HEK293 (cell line): ENCODE results near the gene SRP14.

Experiments used
- BCL11A ChIP-seq: fragments of 450-650 bp; formaldehyde crosslinking; IDR thresholded peaks from 2 replicates; pipeline ENCODE4 v1.5.1; 2016; ENCODE audit warnings: low read depth, missing biosample characterization, missing genetic modification characterization
- EGR2 ChIP-seq: fragments of 450-650 bp; formaldehyde crosslinking; IDR thresholded peaks from 2 replicates; pipeline ENCODE4 v1.5.1; 2016; ENCODE audit warnings: low read depth, missing biosample characterization, missing genetic modification characterization
- GLIS1 ChIP-seq: fragments of 450-650 bp; formaldehyde crosslinking; IDR thresholded peaks from 2 replicates; pipeline ENCODE4 v1.5.1; 2016; ENCODE audit warnings: missing biosample characterization, missing genetic modification characterization
- GLIS2 ChIP-seq: fragments of 450-650 bp; formaldehyde crosslinking; IDR thresholded peaks from 2 replicates; pipeline ENCODE4 v1.5.1; 2016; ENCODE audit warnings: missing biosample characterization, missing genetic modification characterization
- KLF1 ChIP-seq: fragments of 450-650 bp; formaldehyde crosslinking; IDR thresholded peaks from 2 replicates; pipeline ENCODE4 v1.5.1; 2016; ENCODE audit warnings: missing biosample characterization, missing genetic modification characterization
- MEIS1 ChIP-seq: sonication (generic); formaldehyde crosslinking; IDR thresholded peaks from 2 replicates; pipeline ENCODE4 v1.8.1; 2022; ENCODE audit warnings: missing genetic modification reagents, mild to moderate bottlenecking, borderline replicate concordance
- OSR2 ChIP-seq: fragments of 450-650 bp; formaldehyde crosslinking; IDR thresholded peaks from 2 replicates; pipeline ENCODE4 v1.5.1; 2016; ENCODE audit warnings: missing biosample characterization, missing genetic modification characterization
- PBX3 ChIP-seq: sonication (generic); formaldehyde crosslinking; IDR thresholded peaks from 2 replicates; pipeline ENCODE4 v1.8.1; 2022; ENCODE audit warnings: mild to moderate bottlenecking, moderate library complexity, missing genetic modification reagents
- PRDM10 ChIP-seq: fragments of 450-650 bp; formaldehyde crosslinking; IDR thresholded peaks from 2 replicates; pipeline ENCODE4 v1.5.1; 2016; ENCODE audit warnings: missing biosample characterization, missing genetic modification characterization
- SP2 ChIP-seq: fragments of 450-650 bp; formaldehyde crosslinking; IDR thresholded peaks from 2 replicates; pipeline ENCODE4 v1.5.1; 2016; ENCODE audit warnings: missing biosample characterization, missing genetic modification characterization
- ZBTB17 ChIP-seq: fragments of 450-650 bp; formaldehyde crosslinking; IDR thresholded peaks from 2 replicates; pipeline ENCODE4 v1.5.1; 2016; ENCODE audit warnings: missing biosample characterization, missing genetic modification characterization
- ZBTB20 ChIP-seq: fragments of 450-650 bp; formaldehyde crosslinking; IDR thresholded peaks from 2 replicates; pipeline ENCODE4 v1.5.1; 2016; ENCODE audit warnings: missing biosample characterization, missing genetic modification characterization
- ZBTB49 ChIP-seq: fragments of 450-650 bp; formaldehyde crosslinking; IDR thresholded peaks from 2 replicates; pipeline ENCODE4 v1.5.1; 2016; ENCODE audit warnings: missing biosample characterization, missing genetic modification characterization, low read depth
- ZFHX2 ChIP-seq: fragments of 450-650 bp; formaldehyde crosslinking; conservative IDR thresholded peaks from 2 replicates; pipeline ENCODE4 v1.5.1; 2016; ENCODE audit warnings: missing biosample characterization, missing genetic modification characterization
- ZFP37 ChIP-seq: fragments of 450-650 bp; formaldehyde crosslinking; IDR thresholded peaks from 2 replicates; pipeline ENCODE4 v1.5.1; 2016; ENCODE audit warnings: missing biosample characterization, missing genetic modification characterization
- ZIC2 ChIP-seq: fragments of 450-650 bp; formaldehyde crosslinking; IDR thresholded peaks from 2 replicates; pipeline ENCODE4 v1.5.1; 2016; ENCODE audit warnings: missing biosample characterization, missing genetic modification characterization
- ZNF148 ChIP-seq: fragments of 450-650 bp; formaldehyde crosslinking; IDR thresholded peaks from 2 replicates; pipeline ENCODE4 v1.5.0; 2017; ENCODE audit warnings: missing biosample characterization, missing genetic modification characterization, borderline replicate concordance
- ZNF16 ChIP-seq: fragments of 450-650 bp; formaldehyde crosslinking; IDR thresholded peaks from 2 replicates; pipeline ENCODE4 v1.5.1; 2016; ENCODE audit warnings: low read depth, missing biosample characterization, missing genetic modification characterization
- ZNF221 ChIP-seq: fragments of 450-650 bp; formaldehyde crosslinking; IDR thresholded peaks from 2 replicates; pipeline ENCODE4 v1.5.1; 2017; ENCODE audit warnings: missing biosample characterization, missing genetic modification characterization, borderline replicate concordance
- ZNF239 ChIP-seq: fragments of 450-650 bp; formaldehyde crosslinking; IDR thresholded peaks from 2 replicates; pipeline ENCODE4 v1.5.1; 2016; ENCODE audit warnings: missing biosample characterization, missing genetic modification characterization
- ZNF280D ChIP-seq: fragments of 450-650 bp; formaldehyde crosslinking; IDR thresholded peaks from 2 replicates; pipeline ENCODE4 v1.5.1; 2016; ENCODE audit warnings: missing biosample characterization, missing genetic modification characterization
- ZNF341 ChIP-seq: fragments of 450-650 bp; formaldehyde crosslinking; IDR thresholded peaks from 2 replicates; pipeline ENCODE4; 2016; ENCODE audit warnings: low read depth, missing biosample characterization, missing genetic modification characterization
- ZNF501 ChIP-seq: fragments of 450-650 bp; formaldehyde crosslinking; IDR thresholded peaks from 2 replicates; pipeline ENCODE4 v1.5.1; 2016; ENCODE audit warnings: missing biosample characterization, missing genetic modification characterization
- ZNF624 ChIP-seq: fragments of 450-650 bp; formaldehyde crosslinking; IDR thresholded peaks from 2 replicates; pipeline ENCODE4 v1.5.1; 2017; ENCODE audit warnings: missing biosample characterization, missing genetic modification characterization
- ZNF670 ChIP-seq: fragments of 450-650 bp; formaldehyde crosslinking; IDR thresholded peaks from 2 replicates; pipeline ENCODE4 v1.5.1; 2016; ENCODE audit warnings: missing biosample characterization, missing genetic modification characterization, low read depth
- ZSCAN16 ChIP-seq: fragments of 450-650 bp; formaldehyde crosslinking; IDR thresholded peaks from 2 replicates; pipeline ENCODE4 v1.5.1; 2016; ENCODE audit warnings: missing biosample characterization, missing genetic modification characterization
- ZSCAN23 ChIP-seq: fragments of 450-650 bp; formaldehyde crosslinking; IDR thresholded peaks from 2 replicates; pipeline ENCODE4 v1.5.1; 2016; ENCODE audit warnings: missing biosample characterization, missing genetic modification characterization

SRP14 gene

GRCh38 chr15:40047415-40048210 is 8.6 kb upstream of the SRP14 start (continued):
- no peak for TF ChIP-seq ZNF239
- no peak for TF ChIP-seq MEIS1 (CRISPR knock-in tag)
- no peak for TF ChIP-seq KLF1 (tag by site-specific recombination)
- TF ChIP-seq ZNF501 (tag by site-specific recombination), result no peak
- TF ChIP-seq GLIS2 (tag by site-specific recombination), result no peak
- peak; percentile 80 for TF ChIP-seq ZIC2 (tag by site-specific recombination)
- no peak for TF ChIP-seq ZNF341 (tag by site-specific recombination)
- no peak for TF ChIP-seq SP2 (tag by site-specific recombination)
- no peak for TF ChIP-seq ZNF148 (tag by site-specific recombination)
- no peak for TF ChIP-seq ZFHX2
- no peak for TF ChIP-seq ZFP37
- TF ChIP-seq ZSCAN23 (tag by site-specific recombination), result no peak
- no peak for TF ChIP-seq ZBTB49 (tag by site-specific recombination)
- TF ChIP-seq ZNF221 (tag by site-specific recombination), result no peak
- TF ChIP-seq BCL11A (tag by site-specific recombination), result no peak
- peak; percentile 44; the same call in 1 of the 2 replicates for TF ChIP-seq PRDM10 (tag by site-specific recombination)
- no peak for TF ChIP-seq EGR2 (tag by site-specific recombination)
- peak; percentile 17; the same call in 1 of the 2 replicates for TF ChIP-seq ZBTB20 (tag by site-specific recombination)
- no peak for TF ChIP-seq ZSCAN16 (tag by site-specific recombination)
- TF ChIP-seq ZBTB17 (tag by site-specific recombination), result no peak
- TF ChIP-seq ZNF670 (tag by site-specific recombination), result no peak
- no peak for TF ChIP-seq ZNF280D (tag by site-specific recombination)
- TF ChIP-seq PBX3, result no peak
- peak; percentile 90 for TF ChIP-seq GLIS1 (tag by site-specific recombination)
- no peak for TF ChIP-seq ZNF624 (tag by site-specific recombination)
- TF ChIP-seq ZNF16, result no peak
- TF ChIP-seq OSR2 (tag by site-specific recombination), result peak; percentile 47; the same call in 1 of the 2 replicates
